ENCODE data around the gene SRGAP2B.
"Not testable (repeated sequence)": the region's sequence is repeated elsewhere in the genome, so short reads cannot be mapped to it uniquely, and the experiment has no call there.

Gene SRGAP2B

GRCh38 chr1:144946525-144947480 lies 148.3 kb downstream of the SRGAP2B start:
- not testable (repeated sequence) for H3K27ac ChIP-seq (ENCODE audit: low read length); H3K36me3 ChIP-seq (ENCODE audit: control insufficient read depth in 1 of 2, insufficient read depth in 2 of 2, low read length in 2 of 2); H3K4me1 ChIP-seq (ENCODE audit: control insufficient read depth in 1 of 2, insufficient read depth in 2 of 2, low read length in 2 of 2); H3K4me3 ChIP-seq (ENCODE audit: low read depth in 1 of 2, low read length in 2 of 2); H3K27me3 ChIP-seq (ENCODE audit: low read depth, low read length); H3K9me3 ChIP-seq (ENCODE audit: control insufficient read depth in 1 of 2, low read length in 2 of 2)

GRCh38 chr1:144941710-144942109 lies 153.4 kb downstream of the SRGAP2B start:
- not testable (repeated sequence) for H3K27me3 ChIP-seq (ENCODE audit: low read depth, low read length); H3K27ac ChIP-seq (ENCODE audit: low read length); H3K4me1 ChIP-seq (ENCODE audit: control insufficient read depth in 1 of 2, insufficient read depth in 2 of 2, low read length in 2 of 2); H3K36me3 ChIP-seq (ENCODE audit: control insufficient read depth in 1 of 2, insufficient read depth in 2 of 2, low read length in 2 of 2); H3K4me3 ChIP-seq (ENCODE audit: low read depth in 1 of 2, low read length in 2 of 2); H3K9me3 ChIP-seq (ENCODE audit: control insufficient read depth in 1 of 2, low read length in 2 of 2)

- not testable (repeated sequence) for H3K4me1 ChIP-seq (ENCODE audit: control insufficient read depth in 1 of 2, insufficient read depth in 2 of 2, low read length in 2 of 2); H3K27ac ChIP-seq (ENCODE audit: low read length); H3K4me3 ChIP-seq (ENCODE audit: low read depth in 1 of 2, low read length in 2 of 2); H3K27me3 ChIP-seq (ENCODE audit: low read depth, low read length); H3K9me3 ChIP-seq (ENCODE audit: control insufficient read depth in 1 of 2, low read length in 2 of 2); H3K36me3 ChIP-seq (ENCODE audit: control insufficient read depth in 1 of 2, insufficient read depth in 2 of 2, low read length in 2 of 2)
Measured at GRCh38 chr1:144940054-144940453, 155.1 kb downstream of the SRGAP2B start.

GRCh38 chr1:144938627-144939026 lies 156.5 kb downstream of the SRGAP2B start:
- not testable (repeated sequence) for H3K27me3 ChIP-seq (ENCODE audit: low read depth, low read length); H3K4me1 ChIP-seq (ENCODE audit: control insufficient read depth in 1 of 2, insufficient read depth in 2 of 2, low read length in 2 of 2); H3K4me3 ChIP-seq (ENCODE audit: low read depth in 1 of 2, low read length in 2 of 2); H3K9me3 ChIP-seq (ENCODE audit: control insufficient read depth in 1 of 2, low read length in 2 of 2); H3K36me3 ChIP-seq (ENCODE audit: control insufficient read depth in 1 of 2, insufficient read depth in 2 of 2, low read length in 2 of 2); H3K27ac ChIP-seq (ENCODE audit: low read length)

- H3K4me3 ChIP-seq (ENCODE audit: low read depth in 1 of 2, low read length in 2 of 2); H3K27ac ChIP-seq (ENCODE audit: low read length); H3K9me3 ChIP-seq (ENCODE audit: control insufficient read depth in 1 of 2, low read length in 2 of 2); H3K4me1 ChIP-seq (ENCODE audit: control insufficient read depth in 1 of 2, insufficient read depth in 2 of 2, low read length in 2 of 2); H3K27me3 ChIP-seq (ENCODE audit: low read depth, low read length); H3K36me3 ChIP-seq (ENCODE audit: control insufficient read depth in 1 of 2, insufficient read depth in 2 of 2, low read length in 2 of 2): not testable (repeated sequence)
Measured at GRCh38 chr1:144936186-144936732, 158.9 kb downstream of the SRGAP2B start.

GRCh38 chr1:144935310-144935709 lies 159.8 kb downstream of the SRGAP2B start:
- not testable (repeated sequence) for H3K9me3 ChIP-seq (ENCODE audit: control insufficient read depth in 1 of 2, low read length in 2 of 2); H3K27ac ChIP-seq (ENCODE audit: low read length); H3K4me1 ChIP-seq (ENCODE audit: control insufficient read depth in 1 of 2, insufficient read depth in 2 of 2, low read length in 2 of 2); H3K36me3 ChIP-seq (ENCODE audit: control insufficient read depth in 1 of 2, insufficient read depth in 2 of 2, low read length in 2 of 2); H3K27me3 ChIP-seq (ENCODE audit: low read depth, low read length); H3K4me3 ChIP-seq (ENCODE audit: low read depth in 1 of 2, low read length in 2 of 2)

- not testable (repeated sequence) for H3K27ac ChIP-seq (ENCODE audit: low read length); H3K4me1 ChIP-seq (ENCODE audit: control insufficient read depth in 1 of 2, insufficient read depth in 2 of 2, low read length in 2 of 2); H3K27me3 ChIP-seq (ENCODE audit: low read depth, low read length); H3K9me3 ChIP-seq (ENCODE audit: control insufficient read depth in 1 of 2, low read length in 2 of 2); H3K36me3 ChIP-seq (ENCODE audit: control insufficient read depth in 1 of 2, insufficient read depth in 2 of 2, low read length in 2 of 2); H3K4me3 ChIP-seq (ENCODE audit: low read depth in 1 of 2, low read length in 2 of 2)
Measured at GRCh38 chr1:144933014-144933413, 162.1 kb downstream of the SRGAP2B start.

GRCh38 chr1:144932153-144932552 lies 163.0 kb downstream of the SRGAP2B start:
- not testable (repeated sequence) for H3K27me3 ChIP-seq (ENCODE audit: low read depth, low read length); H3K27ac ChIP-seq (ENCODE audit: low read length); H3K9me3 ChIP-seq (ENCODE audit: control insufficient read depth in 1 of 2, low read length in 2 of 2); H3K4me3 ChIP-seq (ENCODE audit: low read depth in 1 of 2, low read length in 2 of 2); H3K4me1 ChIP-seq (ENCODE audit: control insufficient read depth in 1 of 2, insufficient read depth in 2 of 2, low read length in 2 of 2); H3K36me3 ChIP-seq (ENCODE audit: control insufficient read depth in 1 of 2, insufficient read depth in 2 of 2, low read length in 2 of 2)

GRCh38 chr1:144931553-144931952 lies 163.6 kb downstream of the SRGAP2B start:
- H3K4me1 ChIP-seq (ENCODE audit: control insufficient read depth in 1 of 2, insufficient read depth in 2 of 2, low read length in 2 of 2); H3K27me3 ChIP-seq (ENCODE audit: low read depth, low read length); H3K4me3 ChIP-seq (ENCODE audit: low read depth in 1 of 2, low read length in 2 of 2); H3K27ac ChIP-seq (ENCODE audit: low read length); H3K36me3 ChIP-seq (ENCODE audit: control insufficient read depth in 1 of 2, insufficient read depth in 2 of 2, low read length in 2 of 2); H3K9me3 ChIP-seq (ENCODE audit: control insufficient read depth in 1 of 2, low read length in 2 of 2): not testable (repeated sequence)

GRCh38 chr1:144930085-144930777 lies 164.9 kb downstream of the SRGAP2B start:
- H3K4me1 ChIP-seq (ENCODE audit: control insufficient read depth in 1 of 2, insufficient read depth in 2 of 2, low read length in 2 of 2); H3K4me3 ChIP-seq (ENCODE audit: low read depth in 1 of 2, low read length in 2 of 2); H3K27ac ChIP-seq (ENCODE audit: low read length); H3K27me3 ChIP-seq (ENCODE audit: low read depth, low read length); H3K36me3 ChIP-seq (ENCODE audit: control insufficient read depth in 1 of 2, insufficient read depth in 2 of 2, low read length in 2 of 2); H3K9me3 ChIP-seq (ENCODE audit: control insufficient read depth in 1 of 2, low read length in 2 of 2): not testable (repeated sequence)

GRCh38 chr1:144927292-144927691 lies 167.8 kb downstream of the SRGAP2B start:
- H3K27ac ChIP-seq (ENCODE audit: low read length); H3K4me3 ChIP-seq (ENCODE audit: low read depth in 1 of 2, low read length in 2 of 2); H3K4me1 ChIP-seq (ENCODE audit: control insufficient read depth in 1 of 2, insufficient read depth in 2 of 2, low read length in 2 of 2); H3K27me3 ChIP-seq (ENCODE audit: low read depth, low read length); H3K36me3 ChIP-seq (ENCODE audit: control insufficient read depth in 1 of 2, insufficient read depth in 2 of 2, low read length in 2 of 2); H3K9me3 ChIP-seq (ENCODE audit: control insufficient read depth in 1 of 2, low read length in 2 of 2): not testable (repeated sequence)
